Type B pancreatic cell (in vitro differentiated cells): ENCODE results near the gene TFPT. TPM values are rescaled to one million over a fixed set of nuclear protein-coding genes. Genes with fewer than 3 reads are reported as not detected.
A peak's percentile ranks its signal among the peaks of the same experiment; 100 is the strongest.

Source experiments
- DNase-seq: peaks from one replicate; pipeline ENCODE4 v3.0.0; 2021; ENCODE audit warnings: mixed read lengths; ENCODE audit not compliant: unreplicated experiment; ENCODE audit errors: extremely low spot score
- H3K27ac Mint-ChIP-seq: 2 replicates; pipeline ENCODE4 v1.8.0; 2021; ENCODE audit warnings: mild to moderate bottlenecking, mixed read lengths
- H3K27me3 Mint-ChIP-seq: 2 replicates; pipeline ENCODE4 v1.8.0; 2021; ENCODE audit warnings: mixed read lengths
- H3K36me3 Mint-ChIP-seq: 2 replicates; pipeline ENCODE4 v1.8.0; 2021; ENCODE audit warnings: mixed read lengths
- H3K4me1 Mint-ChIP-seq: one replicate; pipeline ENCODE4 v1.8.0; 2021; ENCODE audit warnings: mixed read lengths; ENCODE audit not compliant: unreplicated experiment
- H3K4me3 Mint-ChIP-seq: 2 replicates; pipeline ENCODE4 v1.8.0; 2021; ENCODE audit warnings: mild to moderate bottlenecking, mixed read lengths
- H3K9me3 Mint-ChIP-seq: 2 replicates; pipeline ENCODE4 v1.8.0; 2021; ENCODE audit warnings: mixed read lengths
- total RNA-seq: library from RNA; stranded (reverse); gene quantifications from 2 replicates; pipeline ENCODE4 v1.2.1, GENCODE V29; 2021; ENCODE audit warnings: low replicate concordance
- TF ChIP-seq, protein P1 (sequence below): fragments of 200-600 bp; sonication (generic); conservative IDR thresholded peaks from 2 replicates; pipeline ENCODE4 v1.5.0; 2021; ENCODE audit warnings: antibody characterized with exemption, mild to moderate bottlenecking

The TFPT gene
- total RNA-seq, 1 donor from 2014 or later = 17.0 TPM

DNA sequence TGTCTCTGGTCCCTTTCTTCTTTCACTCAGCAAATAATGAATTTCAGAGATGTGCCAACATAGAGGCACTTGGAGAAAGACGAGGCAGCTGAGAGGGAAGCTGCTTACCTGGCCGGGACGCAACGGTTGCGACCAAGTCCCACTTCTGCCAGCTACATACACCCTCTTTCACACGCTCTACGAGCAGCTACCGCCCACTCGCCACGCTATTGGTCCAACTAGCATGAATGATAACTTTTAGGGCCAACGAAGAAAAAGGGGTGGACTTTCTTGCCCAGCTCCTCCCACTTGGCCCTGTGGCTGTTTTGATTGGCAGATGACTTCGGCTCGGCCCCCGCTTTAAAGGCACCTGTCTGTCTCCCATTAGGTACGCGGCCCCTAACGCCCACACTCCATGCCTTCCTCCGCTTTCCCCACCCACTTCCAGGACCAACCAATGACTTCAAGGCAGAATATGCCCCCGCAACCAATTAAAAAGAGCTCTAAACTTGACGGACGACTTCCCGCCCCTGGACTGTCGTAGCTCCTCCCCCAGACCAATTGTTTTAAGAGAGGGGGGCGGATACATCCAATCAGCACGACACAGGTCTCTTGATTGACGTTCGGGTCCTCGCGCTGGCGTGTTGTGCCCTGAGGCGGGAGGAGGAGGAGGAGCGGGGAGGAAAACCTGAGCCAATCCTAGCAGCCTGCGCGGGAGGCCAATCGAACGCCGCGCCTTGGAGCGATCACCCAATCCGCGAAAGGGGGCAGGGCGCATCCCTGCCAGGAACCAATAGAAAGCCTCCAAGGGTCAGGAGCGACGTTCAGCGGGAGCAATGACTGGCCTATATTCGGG, 21.6 kb upstream of the TFPT start:
- Mint-ChIP-seq H3K27me3 (peaks cover 5% of the 10 kb centered on the region), H3K9me3 (no peaks in the 10 kb centered on the region), H3K4me3 (peak overlapping the region; percentile 95), H3K36me3 (peaks cover 3% of the 10 kb centered on the region), H3K27ac (peak overlapping the region; percentile 89), H3K4me1 (peaks cover 16% of the 10 kb centered on the region)
- peak; percentile 99 for DNase-seq
- TF ChIP-seq, protein P1, sequence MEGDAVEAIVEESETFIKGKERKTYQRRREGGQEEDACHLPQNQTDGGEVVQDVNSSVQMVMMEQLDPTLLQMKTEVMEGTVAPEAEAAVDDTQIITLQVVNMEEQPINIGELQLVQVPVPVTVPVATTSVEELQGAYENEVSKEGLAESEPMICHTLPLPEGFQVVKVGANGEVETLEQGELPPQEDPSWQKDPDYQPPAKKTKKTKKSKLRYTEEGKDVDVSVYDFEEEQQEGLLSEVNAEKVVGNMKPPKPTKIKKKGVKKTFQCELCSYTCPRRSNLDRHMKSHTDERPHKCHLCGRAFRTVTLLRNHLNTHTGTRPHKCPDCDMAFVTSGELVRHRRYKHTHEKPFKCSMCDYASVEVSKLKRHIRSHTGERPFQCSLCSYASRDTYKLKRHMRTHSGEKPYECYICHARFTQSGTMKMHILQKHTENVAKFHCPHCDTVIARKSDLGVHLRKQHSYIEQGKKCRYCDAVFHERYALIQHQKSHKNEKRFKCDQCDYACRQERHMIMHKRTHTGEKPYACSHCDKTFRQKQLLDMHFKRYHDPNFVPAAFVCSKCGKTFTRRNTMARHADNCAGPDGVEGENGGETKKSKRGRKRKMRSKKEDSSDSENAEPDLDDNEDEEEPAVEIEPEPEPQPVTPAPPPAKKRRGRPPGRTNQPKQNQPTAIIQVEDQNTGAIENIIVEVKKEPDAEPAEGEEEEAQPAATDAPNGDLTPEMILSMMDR = no peak

DNA sequence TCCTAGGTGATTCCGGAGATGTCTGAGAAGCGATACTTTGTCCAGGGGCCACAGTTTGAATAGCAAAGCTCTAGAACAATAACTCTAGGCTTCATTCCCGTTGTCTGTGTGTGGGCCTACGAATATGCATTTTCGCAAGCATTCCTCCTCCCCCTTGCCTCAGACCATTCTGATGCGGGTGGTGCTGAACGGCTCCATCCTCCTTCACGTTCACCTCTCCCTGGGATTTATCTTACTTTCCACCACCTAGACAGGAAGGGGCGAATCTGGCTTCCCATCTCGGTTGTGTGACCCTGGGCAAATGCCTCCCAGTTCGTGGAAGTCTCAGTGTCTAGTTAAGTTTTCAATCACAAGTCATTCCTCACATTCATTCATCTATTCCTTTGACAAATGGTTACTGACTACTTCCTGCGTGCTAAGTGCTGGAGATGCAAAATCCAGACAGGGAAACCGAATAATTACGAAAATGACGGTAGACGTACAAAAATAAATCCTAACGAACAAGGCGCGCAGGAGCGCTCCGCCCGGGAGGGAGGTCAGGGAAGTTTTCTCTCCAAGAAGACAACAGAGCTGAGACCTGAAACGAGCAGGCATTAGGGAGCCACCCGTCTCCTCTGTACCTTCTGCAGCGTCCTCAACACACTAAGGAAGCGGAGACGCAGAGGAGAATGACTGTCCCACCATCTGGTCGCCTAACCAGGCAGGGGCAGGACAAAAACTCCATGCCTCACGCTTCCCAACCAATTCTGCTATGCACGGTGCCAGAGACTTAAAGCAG, 20.8 kb upstream of the TFPT start:
- Mint-ChIP-seq H3K4me3 (peak overlapping the region; percentile 95), H3K36me3 (peaks cover 3% of the 10 kb centered on the region), H3K4me1 (peaks cover 16% of the 10 kb centered on the region), H3K27ac (peak overlapping the region; percentile 89), H3K9me3 (no peaks in the 10 kb centered on the region), H3K27me3 (peaks cover 5% of the 10 kb centered on the region)
- no peak for DNase-seq
- TF ChIP-seq, protein P1 = no peak

DNA sequence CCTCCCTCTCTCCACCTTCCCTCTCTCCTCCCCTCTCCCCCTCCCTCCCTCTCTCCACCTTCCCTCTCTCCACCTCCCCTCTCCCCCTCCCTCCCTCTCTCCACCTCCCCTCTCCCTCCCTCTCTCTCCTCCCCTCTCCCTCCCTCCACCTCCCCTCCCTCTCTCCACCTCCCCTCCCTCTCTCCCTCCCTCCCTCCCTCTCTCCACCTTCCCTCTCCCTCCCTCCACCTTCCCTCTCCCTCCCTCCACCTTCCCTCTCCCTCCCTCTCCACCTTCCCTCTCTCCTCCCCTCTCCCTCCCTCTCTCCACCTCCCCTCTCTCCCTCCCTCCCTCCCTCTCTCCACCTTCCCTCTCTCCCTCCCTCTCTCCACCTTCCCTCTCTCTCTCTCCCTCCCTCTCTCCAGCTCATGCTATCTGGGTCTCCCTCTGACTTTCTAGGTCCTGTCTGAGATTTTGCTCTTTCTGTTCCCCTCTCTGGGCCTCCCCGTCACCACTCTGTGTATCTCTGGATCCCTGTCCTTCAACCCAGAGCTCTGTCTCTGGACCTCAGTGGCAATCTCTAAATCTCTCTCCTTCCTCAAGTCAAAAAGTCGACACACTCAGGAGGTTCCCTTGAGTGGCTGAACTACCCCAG, 18.6 kb upstream of the TFPT start:
- DNase-seq = no peak
- no peaks in the 10 kb centered on the region for H3K9me3 Mint-ChIP-seq
- H3K4me1 Mint-ChIP-seq = peaks cover 8% of the 10 kb centered on the region
- no peak overlapping the region for H3K27ac Mint-ChIP-seq
- no peak overlapping the region for H3K4me3 Mint-ChIP-seq
- H3K27me3 Mint-ChIP-seq = peaks cover 5% of the 10 kb centered on the region
- TF ChIP-seq, protein P1 = no peak
- H3K36me3 Mint-ChIP-seq = peaks cover 3% of the 10 kb centered on the region

DNA sequence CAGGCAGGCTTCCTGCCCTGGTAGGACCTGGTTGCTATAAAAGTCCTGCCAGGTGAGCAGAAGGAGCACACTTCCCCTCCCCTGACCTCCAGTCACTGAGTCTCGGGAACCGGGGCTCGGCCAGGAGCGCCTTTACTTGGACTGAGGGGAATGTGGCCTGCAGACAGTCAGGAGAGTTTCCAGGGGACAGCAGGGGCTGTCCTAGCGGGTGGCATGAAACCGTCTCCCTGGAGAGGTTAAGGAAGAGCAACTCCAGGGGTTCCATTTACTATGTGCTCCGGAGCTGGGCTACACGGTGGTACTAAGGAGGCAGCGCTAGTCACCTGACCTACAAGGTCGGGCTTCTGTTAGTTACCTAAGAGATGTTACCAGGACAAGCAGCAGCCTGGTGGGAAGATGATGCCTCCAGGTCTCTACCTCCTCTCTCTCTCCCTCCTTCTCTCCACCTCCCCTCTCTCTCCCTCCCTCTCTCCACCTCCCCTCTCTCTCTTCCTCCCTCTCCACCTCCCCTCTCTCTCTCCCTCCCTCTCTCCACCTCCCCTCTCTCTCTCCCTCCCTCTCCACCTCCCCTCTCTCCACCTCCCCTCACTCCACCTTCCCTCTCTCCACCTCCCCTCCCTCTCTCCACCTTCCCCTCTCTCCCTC, 18.0 kb upstream of the TFPT start:
- Mint-ChIP-seq H3K27me3 (peaks cover 5% of the 10 kb centered on the region), H3K9me3 (no peaks in the 10 kb centered on the region), H3K27ac (no peak overlapping the region), H3K4me1 (peaks cover 8% of the 10 kb centered on the region), H3K4me3 (no peak overlapping the region), H3K36me3 (peaks cover 3% of the 10 kb centered on the region)
- TF ChIP-seq, protein P1 = no peak
- no peak for DNase-seq

DNA sequence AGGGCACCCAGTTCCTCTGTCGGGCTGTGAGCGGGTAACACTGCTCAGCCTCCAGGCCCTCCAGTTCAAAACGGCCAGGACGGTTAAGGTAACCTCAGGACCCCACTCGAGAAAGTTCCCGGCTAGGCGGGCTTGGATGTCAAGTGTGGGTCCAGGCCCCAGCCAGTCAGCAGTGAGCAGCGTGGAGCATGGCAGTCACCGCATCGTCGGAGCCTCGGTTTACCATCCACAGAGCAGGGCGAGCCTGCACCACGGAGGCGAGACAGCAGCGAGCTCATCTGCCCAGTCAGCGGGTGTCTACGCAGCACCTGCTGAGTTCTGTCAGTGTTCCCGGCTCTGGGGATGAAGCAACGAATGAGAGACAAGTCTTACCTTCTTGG, 14.2 kb upstream of the TFPT start:
- Mint-ChIP-seq H3K36me3 (peaks cover 8% of the 10 kb centered on the region), H3K4me3 (no peak overlapping the region), H3K4me1 (no peaks in the 10 kb centered on the region), H3K9me3 (no peaks in the 10 kb centered on the region), H3K27ac (no peak overlapping the region), H3K27me3 (peaks cover 4% of the 10 kb centered on the region)
- TF ChIP-seq, protein P1 = no peak
- DNase-seq = no peak
